ENCODE measurements around the gene ZBTB20.

ZBTB20 gene

DNA sequence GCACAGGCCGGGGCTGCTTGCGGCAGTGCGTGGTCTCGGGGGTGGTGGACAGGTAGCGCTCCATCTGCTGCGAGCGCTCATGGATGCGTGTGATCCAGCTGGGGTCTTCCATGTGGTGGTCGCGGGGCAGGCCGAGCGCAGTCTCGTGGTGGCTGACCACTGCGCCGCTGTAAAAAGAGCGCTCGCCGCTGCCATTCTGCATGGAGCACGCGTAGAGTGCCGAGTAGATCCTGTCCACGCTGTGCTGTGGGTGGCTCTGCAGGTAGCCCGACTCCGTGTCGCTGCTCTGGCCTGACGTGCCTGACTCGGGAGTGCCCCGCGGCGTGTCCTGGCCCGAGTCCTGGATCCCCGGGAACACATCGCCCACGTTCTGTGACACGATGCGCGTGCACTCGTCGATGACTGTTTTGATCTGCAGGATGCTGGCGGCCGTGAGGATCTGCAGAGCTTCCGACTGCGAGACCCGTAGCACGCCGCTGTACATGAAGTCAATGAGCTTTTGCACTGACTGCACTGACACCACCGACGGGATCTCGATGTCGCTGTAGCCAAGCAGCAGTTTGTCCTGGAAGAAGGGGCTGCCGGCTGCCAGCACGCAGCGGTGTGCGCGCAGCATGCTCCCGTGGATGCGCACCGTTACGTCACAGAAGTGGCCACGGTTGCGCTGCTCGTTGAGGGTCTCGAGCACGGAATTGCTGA is 795.8 kb downstream of the ZBTB20 start:
- no peak for DNase-seq

DNA sequence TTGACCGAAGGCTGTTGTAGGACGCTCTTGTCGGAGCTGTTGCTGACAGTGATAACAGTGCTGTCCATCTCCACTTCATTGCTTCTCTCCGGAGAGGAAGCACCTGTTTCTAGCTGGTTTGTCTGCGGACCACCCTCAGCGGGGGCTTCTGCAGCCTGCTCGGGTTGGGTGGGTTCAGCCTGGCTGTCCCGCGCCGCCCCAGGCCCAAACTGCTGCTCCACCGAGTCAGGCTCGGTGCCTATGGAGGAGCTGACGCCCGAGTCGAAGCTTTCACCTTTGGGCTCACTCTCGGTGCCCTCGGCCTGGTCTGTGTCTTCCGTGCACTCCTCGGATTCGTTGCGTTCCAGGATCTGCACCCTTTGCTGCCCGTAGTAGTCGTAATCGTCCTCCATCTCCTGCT is 796.4 kb downstream of the ZBTB20 start:
- DNase-seq: no peak

DNA sequence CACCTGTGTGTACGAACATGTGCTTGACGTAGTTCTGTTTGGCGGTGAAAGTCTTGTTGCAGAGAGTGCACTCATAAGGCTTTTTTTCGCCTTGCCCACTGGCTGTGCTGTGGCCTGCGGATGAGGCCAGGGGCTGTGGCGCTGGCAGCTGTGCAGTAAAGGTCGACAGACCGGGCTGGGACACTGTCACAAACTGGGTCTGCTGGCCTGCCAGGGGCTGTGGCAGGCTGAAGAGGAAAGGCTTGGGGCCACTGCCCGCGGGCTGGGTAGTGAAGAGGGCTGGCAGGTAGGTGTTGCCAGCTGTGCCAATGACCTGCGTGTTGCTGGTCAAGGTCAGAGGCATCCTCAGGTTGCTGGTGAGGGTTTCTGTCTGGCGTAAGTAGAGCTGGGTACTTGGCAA is 796.8 kb downstream of the ZBTB20 start:
- DNase-seq: no peak

DNA sequence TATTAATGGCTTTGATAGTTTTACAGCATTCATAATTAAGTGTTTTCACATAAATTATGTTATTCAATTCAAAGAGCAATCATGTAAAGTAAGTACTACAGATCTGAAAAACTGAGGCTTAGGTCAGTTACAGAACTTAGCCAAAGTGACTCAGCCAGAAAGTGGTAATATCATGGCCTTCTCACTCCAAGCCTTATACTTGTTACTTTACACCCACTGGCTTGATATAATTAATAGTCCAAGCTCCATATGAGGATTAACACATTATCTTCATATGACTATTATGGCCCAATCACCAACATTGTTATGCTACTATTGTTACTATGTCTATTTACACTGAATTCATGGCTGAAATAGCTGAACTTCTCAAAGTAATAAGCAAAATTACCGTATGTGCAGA is 802.6 kb downstream of the ZBTB20 start:
- DNase-seq: no peak

DNA sequence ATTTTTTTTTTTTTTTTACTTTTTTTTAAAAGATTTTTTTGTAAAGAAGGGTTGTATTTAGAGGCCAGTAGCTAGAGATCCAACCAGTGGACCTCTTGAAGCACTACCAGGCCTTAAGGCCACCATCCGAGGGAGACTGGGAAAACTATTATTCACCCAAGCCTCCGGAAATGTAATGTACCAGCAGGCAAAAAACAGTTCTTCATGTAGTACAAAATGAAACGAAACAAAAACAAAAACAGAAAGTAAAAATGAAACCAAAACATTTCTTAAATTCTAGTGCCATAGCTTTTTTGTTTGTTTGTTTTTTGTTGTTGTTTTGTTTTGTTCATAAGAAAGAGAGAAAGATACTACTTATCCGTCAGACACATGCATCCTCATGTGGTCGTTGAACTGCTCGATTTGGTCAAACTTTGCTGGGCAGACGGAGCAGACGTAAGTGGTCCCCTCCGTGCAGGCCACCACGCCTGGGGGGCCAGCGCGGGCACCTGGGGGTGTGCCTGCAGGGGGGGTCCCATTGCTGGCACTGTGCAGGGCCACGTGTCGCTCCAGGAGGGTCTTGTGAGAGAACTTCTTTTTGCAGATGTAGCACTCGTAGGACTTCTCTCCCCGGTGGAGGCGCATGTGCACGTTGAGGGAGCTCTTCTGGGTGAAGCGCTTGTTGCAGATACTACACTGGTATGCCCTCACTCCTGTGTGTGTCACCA is 808.3 kb downstream of the ZBTB20 start:
- DNase-seq: no peak

DNA sequence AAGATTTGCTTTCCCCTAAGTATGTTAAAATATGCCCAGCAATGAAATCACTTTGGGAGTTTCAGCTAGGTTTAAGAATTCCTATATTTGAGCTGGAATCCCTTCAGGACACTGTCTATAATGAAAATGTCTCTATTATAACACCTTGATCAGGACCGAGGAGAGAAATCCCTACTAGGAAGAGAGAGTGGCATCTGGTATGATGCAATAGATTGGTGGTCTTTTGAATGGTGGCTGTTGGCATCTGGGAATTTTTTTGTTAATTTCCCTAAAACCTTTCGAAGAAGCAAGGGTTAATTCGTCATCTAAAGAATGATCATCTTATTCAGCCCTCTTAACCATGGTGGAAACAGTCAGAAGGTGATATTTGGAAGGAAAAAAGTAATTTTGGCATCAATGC is 810.2 kb downstream of the ZBTB20 start:
- no peak for DNase-seq

DNA sequence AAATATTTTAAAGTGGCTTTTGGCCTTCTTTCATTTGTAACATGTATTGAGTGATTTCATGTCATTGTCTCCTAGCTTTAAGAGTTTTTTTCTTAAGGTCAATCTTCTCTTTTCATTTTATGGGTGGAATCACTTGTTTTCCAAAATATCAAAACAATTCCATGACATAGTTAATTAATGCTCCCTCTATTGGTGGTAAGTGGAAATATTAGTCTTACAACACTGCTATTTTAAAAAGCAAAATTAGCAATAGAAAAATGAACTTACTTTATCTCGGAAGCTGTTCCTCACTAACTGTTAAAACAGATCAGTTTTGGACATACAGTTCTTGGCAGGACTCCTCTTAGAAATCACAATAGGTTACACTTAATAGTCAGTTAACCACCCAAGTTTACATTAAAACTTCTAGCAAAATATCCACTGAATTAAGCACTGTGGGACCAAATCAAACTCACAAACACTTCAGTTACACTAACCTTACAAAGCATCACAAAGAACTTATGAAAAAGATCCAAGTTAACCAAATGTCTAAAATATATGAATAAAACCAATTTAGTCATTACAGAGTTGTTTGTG is 810.9 kb downstream of the ZBTB20 start:
- no peak for DNase-seq

DNA sequence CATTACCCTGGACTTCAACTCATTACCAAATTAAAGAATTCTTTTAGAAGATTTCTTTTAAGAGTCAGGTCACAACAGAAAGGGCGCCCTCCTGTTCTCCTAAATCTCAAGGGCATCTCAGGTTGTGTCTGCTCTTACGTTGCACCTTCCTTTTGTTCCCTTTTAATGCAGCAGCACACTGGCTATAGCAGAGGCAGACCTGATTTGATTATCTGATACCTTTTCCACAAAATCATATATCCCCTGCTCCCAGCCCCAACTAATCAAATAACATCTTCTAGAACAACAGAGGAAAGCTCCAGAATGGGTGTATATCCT is 813.2 kb downstream of the ZBTB20 start:
- DNase-seq: no peak

DNA sequence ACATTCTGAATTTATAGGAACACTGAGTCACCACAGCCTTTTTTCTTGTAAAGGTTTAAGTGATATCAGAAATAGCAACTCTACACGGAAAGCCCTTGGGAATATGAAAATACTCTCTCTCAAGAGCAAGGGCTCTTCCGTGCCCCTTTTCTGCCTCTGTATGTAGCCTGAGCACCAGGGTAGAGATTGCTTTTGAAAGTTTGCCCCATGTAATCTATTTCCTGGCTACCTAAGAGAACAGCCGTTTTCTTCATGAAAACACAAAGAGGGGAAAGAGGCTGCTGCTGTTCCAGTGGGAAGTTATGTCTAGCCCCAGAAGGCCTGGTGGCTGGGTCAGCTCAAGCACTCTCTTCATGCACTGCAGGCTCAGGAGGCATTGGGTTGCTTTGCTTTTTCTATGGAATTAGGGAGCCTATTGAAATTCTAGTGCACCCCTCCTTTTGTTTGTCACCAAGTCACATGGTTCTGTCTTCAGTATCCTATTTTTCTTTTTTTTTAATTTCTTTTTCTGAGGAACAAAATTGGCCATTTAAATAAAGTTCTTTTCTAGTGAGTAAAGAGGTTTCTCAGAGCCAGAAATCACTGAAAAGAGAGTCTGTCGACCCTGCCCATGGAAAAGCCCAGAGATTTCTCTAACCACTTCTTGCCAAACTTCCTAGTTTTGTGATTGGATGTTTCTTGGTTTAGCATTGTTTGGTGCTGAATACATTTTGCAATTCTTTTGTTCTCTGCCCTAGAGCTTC is 813.7 kb downstream of the ZBTB20 start:
- no peak for DNase-seq

DNA sequence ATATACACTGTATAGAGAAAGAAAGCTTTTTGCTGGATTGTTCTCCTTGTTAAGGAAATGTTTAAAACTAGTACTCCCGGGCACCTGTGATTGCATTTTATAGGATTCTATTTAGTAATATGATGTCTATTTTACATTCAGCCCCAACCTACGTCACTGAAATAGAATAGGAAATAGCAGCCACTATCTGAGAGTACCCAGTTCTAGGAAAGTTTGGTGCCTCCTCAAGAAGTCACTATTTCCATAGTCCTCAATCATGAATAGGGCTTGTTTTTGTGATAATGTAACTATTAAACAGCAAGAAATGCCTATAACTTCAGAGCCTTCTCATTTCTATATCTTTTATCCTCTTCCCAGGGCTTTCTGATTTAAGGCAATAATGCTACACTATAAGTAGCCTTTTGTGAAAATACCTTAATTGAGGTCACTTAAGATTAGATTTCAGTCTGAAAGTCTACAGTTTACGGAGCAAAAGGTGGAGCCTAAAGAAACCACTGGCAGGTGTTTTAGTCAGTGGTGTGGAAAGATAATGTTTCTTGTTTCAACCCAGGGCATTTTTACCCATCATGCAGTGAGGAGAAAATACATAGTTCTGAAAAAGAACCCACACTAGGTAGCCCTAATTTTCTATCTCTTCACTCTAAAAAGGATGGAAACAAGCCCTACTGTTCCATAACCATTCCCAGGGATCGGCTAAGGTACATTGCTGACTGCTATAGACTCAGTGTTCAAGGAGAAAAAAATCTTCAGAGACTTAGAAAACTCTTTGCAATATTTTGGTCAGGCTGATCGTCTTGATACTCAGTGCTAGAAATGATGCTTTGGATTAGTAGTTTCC is 814.5 kb downstream of the ZBTB20 start:
- DNase-seq: no peak

DNA sequence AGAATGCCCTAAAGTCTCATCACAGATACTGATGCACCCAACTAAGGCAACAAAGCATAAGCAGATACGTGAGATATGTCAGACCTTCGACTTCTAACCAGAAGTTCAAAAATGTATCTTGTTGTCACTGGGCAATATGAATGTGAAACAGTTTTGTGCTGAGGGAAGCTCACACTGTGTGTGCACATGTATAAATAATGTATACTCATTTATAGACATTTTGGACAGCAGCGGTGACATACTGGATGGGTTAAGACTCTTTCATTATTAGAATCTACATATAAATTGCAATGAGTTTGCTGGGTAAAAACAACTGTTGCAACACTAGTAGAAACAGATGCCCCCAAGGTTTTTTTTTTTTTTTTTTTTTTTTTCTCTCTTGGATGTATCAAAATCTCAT is 815.4 kb downstream of the ZBTB20 start:
- DNase-seq: no peak

DNA sequence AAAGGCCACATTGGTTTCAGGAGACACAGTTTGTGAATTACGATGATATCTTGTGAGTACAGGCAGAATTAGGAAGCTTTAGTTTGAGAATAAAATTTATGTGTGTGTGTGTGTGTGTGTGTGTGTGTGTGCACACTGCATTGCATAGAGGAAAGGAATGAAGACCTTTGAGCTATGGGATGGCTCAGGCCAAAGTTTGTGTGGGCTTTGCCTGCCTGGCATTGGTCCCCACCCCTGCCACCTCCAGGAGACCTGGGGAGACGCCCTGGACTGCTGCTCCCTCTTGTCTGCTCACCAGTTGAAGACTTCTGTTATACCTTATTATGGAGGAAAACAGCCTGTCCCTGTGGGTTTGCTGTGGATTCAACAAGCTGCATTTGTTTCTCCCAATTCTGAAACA is 816.1 kb downstream of the ZBTB20 start:
- no peak for DNase-seq

DNA sequence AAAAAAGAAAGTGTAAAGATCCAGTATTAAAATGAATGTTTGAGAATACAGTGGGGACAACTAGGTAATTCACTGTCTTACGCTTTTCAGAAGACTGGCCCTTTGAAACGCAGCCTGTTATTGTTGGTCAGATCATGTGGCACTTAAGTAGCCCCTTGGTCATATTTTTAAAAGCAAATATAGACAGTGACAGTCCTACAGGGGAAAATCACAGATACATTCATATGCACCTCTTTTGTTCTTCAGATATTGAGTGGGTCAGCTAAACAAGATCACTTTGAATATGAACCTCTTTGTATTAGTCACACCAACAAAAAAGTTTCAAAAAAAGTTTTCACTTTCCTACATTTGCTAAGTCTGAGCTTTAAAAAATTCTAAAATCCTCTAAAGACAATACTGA is 817.3 kb downstream of the ZBTB20 start:
- DNase-seq: no peak

DNA sequence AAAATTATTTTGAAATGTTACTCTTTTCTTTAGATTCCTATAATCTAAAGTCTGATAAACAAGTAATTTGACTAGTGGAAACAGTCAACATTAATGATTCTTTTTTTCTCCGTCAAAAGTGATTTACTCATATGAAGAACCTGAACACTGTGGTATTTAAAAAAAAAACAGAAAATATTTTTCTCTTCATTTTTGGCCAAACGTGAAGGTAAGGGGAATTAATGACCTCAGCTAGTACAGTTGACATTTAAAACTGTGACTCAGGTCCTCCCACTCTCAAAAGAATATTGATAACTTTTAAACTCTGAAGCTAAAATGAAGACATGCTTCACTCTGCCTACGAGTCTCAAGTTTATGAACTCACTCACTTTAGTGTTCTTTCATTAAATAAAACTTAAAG is 818.7 kb downstream of the ZBTB20 start:
- DNase-seq: no peak

DNA sequence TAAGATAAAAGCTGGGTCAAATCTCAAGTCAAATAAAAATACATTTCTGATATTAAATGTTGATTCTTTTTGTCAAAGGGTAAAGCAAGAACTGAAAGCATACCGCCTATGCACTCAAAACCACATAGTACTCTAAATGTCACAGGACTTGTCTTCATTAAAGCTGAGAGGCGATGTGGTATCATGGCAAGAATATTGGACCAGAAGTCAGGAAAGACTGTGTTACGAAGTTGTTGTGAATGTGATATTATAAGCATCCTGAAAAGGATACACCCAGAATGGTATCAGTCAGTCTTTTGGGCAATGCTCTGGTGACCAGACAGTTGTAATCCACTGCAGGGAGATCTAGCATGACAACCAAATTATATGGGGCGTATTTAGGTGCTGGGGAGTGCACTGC is 819.4 kb downstream of the ZBTB20 start:
- no peak for DNase-seq

DNA sequence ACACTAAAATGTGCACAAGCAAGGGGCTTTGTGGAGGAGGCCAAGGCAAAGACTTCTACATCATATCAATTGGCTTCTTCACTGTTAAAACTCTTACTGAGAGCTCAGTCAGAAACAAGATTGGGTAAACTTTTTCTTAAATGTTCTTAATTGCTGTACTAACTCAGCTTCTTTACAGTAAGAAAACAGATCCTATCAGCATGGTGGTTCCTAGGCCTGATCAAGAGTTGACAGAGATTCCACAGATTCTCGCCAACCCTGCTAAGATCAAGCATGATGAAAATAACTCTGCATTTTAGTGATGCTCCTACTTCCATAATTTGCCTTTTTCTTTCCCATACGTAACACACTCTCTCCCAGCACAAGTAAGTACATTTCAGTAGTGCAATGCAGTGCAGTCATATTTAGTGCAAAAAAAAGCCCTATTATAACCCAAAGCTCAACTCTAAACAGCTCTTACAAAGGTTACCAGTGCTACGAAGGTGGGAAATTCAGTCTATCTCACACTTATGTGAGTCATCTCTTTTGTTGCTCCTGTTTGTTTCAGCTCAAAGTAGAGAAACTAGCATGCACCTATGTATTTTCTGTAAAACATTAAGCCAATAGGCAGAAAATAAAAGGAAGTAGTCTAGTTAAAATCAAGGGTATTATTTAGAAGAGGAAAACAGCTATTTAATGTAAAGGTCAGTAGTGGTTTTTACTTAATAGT is 823.4 kb downstream of the ZBTB20 start:
- DNase-seq: no peak

DNA sequence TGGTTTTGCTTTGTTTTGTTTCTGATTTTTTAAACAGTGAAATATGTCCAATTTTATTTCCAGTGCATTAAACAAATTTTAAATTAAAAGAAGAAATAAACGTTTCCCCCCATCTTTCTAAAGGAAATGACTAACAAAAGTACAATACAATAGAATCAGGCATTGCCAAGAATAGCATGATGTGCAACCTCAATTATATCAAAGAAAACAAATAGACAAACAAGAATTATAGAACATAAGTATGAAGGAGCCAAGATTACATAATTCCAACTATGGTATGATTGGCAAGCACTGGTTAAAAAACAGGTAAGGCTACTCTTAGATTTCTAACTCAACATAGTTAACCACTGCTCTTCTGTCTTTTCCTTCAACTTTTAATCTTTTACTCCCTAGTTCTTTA is 826.8 kb downstream of the ZBTB20 start:
- DNase-seq: no peak

DNA sequence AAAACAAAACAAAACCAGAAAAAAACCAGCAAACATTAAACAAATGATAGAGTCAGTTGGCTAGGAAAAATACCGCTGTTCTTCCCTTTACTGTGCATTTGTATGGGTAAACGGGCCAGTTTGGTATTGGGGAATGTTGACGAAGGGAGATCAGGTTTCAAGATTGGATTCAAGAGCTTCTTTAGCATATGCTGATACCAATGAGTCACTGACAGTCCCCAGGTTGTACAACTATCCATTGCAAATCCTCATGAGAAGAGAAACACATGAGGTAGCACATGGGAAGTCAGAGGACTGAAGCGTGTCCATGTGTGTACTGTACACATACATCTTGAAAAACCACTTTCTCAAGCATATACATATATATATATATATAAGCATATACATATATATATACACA is 827.6 kb downstream of the ZBTB20 start:
- DNase-seq: no peak

DNA sequence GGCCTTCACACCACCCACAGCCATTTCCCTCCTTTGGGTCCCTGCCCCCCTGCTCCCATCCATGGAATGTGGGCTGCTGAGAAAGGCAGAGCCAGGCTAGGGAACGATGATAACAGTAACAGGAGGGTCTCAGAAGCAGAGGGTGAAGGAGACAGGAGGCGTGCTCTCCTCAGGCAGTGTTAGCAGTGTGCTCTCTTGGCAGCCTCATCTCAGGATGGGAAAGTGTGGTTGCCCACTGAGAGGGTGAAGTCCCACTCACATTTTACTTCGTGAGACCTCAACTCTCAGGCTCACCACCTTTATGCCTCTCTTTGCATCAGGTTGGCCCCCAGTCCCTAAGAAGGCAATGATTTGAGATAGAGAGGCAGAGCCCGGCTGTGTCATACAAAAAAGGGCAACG is 828.8 kb downstream of the ZBTB20 start:
- no peak for DNase-seq

DNA sequence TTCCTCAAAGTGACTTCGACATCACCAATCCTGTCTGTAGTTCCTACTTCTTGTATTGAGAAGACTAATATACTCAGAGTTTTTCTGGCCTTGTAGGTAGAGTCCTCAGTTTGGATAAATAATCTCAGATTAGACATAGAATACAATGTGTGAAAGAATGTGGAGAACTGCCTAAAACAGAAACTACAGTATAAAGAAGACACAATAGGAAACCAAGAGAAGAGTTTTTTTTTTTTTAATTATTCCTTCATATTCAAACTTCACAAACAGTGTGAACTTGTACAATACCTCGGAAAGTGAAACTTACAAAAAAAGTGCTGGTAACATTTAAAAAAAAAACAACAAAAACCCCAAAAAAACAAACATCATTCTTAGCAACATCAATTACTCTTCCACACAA is 832.8 kb downstream of the ZBTB20 start:
- no peak for DNase-seq

DNA sequence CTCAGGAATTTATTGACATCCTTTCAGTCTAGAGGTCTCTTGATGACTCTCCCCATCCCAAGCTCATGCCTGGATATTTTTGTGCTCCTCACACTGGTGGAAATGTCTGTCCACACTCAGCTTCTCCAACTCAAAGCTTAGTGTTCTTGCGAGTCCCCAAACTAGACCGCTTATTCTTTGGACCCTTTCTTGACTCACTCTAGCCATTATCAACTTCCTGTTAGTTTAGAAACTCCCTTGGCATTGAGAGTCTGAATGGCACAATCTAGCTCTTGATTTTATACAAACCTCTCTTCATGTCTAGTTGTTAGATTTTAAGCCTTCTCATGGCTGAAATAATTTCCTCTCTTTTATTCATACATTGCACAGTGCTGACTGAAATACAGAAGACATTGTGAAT is 833.7 kb downstream of the ZBTB20 start:
- no peak for DNase-seq

DNA sequence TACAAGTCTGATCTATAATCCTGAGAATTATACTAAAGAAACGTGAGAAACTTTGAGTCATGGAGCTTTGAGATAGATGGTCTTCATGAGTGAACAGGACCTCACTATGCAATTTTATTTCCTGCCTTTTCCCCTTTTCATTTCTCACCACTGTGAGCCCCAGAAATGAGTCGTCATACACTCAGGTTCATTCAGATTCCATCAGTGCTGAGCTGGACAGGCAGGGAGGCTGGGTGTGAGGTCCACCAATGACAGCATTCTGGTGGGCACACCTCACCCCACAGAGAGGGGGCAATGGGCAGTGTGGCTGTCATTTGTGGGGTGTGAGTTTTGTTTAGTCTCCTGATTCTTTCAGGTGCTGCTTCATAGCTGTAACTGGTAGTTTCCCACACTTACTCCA is 836.4 kb downstream of the ZBTB20 start:
- no peak for DNase-seq

All from T1000 (cell line).